Activated T-cell treated with anti-CD3 and anti-CD28 coated beads for 4 hours (primary cell): ENCODE results near the gene EHD1.
"Not testable (repeated sequence)": the region's sequence is repeated elsewhere in the genome, so short reads cannot be mapped to it uniquely, and the experiment has no call there.

ENCODE experiments used
- DNase-seq: peaks from one replicate; pipeline ENCODE4 v3.0.0-alpha.2; 2020

Gene EHD1

DNA sequence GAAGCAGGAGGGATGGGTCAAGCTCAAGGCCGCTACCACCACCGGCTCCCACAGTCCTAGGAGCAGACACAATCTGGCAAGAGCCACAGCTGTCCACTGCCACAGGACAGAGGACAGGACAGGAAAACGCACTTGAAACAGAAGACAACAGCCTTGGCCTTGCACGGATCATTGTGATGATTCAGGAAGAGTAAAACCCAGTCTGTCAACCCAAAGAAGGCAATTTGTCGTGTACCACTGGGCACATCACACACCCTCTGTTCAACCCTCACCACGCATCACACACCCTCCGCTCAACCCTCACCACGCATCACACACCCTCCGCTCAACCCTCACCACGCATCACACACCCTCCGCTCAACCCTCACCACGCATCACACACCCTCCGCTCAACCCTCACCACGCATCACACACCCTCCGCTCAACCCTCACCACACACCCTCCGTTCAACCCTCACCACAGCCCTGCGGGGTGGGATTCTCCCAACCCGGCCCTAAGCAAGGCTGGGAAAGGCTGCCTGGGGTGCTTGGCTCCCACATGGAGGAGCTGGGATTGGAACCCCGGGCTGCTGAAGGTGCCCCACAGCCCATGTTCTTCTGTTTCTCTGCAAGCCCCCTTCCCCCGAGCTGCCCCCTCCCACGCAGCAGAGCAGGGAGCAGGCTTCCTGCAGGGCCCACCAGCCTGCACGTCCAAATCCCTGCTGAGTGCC is 22.7 kb downstream of the EHD1 start:
- no peak for DNase-seq

DNA sequence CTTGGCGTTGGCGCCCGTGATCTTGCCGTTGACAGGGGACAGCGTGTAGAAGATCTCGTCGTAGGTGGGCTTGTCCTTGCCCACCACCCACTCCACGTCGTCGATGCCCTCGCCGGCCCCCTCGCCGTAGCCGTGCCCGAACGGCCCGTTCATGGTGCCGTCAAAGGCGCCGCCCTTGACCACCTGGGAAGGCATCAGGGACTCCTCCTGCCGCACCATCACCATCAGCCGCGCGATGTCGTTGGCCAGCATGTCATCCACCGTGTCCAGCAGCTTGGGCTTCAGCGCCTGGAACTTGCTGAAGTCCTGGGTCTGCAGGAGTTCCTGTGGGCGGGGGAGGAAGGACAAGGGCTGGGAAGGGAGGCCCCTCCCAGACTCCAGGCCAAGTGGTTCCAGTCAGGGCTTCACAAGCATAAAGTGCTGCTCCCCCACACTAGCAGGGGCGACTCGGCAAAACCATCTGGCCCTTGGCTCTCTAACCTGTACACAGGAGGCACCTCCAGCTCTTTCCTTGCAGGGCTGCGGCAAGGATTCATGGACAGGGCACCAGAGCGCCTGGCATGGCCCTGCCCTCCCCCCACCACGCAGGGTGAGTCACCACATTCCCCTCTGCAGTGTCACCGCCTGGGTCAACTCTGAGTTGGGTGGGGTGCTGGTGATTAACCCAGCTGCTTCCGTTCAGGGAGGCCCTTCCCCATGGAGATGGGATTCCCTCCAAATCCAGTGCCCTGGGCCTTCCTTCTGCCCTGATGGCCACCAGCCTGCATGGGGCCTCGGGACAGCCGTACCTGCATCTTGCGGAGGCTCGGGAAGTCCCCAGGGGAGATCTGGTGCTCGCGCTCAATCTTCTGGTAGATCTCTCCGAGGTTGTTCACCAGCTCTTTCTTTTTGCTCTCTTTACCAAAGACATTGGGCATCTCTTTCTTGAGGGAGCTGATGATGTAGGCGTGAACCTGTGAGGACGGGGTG is 23.6 kb downstream of the EHD1 start:
- no peak for DNase-seq

DNA sequence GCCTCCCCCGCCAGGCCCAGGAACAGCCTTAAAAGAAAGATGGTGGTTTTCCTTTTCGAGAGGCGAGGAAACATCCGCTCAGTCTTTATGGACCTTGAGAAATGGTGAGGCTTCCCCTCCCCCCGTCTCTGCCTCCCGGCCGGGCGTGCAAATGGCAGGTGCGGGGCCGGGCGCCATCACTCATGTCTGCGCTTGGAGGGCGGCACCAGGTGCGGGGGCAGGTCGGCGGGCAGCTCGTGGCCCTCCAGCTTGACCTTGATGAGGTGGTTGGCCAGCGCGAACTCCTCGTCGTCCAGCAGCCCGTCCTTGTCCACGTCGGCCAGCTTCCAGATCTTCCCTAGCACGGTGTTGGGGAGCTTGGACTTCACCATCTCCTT is 24.3 kb downstream of the EHD1 start:
- no peak for DNase-seq

DNA sequence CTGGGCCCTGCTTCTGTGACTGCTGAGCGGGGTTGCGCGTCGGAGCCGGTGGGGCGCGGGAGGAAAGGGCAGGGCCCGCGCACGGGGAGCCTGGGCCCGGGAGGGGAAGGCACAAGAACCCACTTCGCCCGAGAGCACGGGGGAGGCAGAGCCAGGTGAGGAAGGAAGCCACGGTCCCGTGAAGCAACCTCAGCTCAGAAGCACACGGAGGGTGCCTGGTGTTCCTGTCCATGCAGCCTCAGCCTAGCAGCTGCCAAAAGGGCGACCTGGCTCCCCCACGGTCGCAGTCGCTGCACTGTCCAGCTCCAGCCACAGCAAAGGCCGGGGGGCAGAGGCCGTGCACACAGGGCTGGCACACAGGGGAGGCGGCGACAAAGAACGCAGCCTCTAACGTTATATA is 24.7 kb downstream of the EHD1 start:
- no peak for DNase-seq

DNA sequence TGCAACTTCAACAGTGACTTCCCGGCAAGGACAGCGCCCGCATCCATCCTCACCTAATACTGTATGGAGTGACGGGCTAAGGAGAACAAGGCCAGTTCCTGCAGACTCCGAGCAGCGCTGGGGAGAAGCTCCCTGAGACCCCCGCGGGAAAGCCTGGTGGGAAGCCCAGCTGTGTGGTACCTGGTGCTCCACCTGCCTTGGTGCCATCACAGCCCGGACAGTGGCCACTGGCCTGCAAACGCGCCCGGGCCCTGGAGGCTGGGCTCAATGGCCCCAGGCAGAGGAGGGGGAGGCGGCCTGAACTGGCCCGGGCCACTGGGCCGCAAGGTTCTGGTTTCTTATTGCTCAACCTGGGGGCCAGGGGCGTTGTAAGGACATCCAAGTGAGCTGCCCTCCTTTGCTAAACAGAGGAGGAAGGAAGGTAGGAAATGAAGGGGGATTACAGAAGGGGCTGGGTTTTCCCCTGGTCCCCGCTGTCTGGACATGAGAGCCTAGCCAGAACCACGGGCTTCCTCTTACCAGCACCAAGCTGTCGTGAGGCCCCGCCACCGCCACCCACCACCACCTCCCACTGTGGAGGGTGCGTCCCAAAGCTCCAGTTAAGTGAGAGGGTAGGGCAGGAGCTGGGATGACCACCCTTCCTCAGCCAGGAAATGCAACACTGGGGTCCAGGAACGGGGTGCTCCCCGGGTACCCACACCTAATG is 25.5 kb downstream of the EHD1 start:
- DNase-seq, result no peak

DNA sequence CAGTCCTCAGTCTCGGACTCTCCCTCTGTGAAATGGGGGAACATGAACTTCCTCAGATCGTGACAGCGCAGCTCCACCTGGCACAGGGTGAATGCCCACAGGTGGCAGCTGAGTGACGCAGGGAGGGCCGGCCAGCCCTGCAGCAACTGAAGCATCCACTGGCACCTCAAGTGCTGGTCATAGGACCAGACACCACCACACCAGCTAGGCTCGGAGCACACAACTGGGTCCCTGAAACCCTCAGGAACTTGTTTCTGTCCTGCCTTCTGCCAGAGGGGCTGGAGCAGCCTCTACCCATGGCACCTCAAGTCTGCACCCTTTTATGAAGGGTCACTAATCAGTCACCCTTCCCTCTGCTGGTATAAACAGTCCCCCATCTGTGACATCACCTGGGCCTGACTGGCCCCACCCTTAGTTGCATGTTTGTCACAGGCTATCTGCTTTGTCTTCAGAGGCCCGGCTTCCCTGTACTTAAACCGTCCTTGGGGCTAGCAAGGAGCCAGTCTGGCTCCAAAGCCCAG is 26.5 kb downstream of the EHD1 start:
- no peak for DNase-seq

DNA sequence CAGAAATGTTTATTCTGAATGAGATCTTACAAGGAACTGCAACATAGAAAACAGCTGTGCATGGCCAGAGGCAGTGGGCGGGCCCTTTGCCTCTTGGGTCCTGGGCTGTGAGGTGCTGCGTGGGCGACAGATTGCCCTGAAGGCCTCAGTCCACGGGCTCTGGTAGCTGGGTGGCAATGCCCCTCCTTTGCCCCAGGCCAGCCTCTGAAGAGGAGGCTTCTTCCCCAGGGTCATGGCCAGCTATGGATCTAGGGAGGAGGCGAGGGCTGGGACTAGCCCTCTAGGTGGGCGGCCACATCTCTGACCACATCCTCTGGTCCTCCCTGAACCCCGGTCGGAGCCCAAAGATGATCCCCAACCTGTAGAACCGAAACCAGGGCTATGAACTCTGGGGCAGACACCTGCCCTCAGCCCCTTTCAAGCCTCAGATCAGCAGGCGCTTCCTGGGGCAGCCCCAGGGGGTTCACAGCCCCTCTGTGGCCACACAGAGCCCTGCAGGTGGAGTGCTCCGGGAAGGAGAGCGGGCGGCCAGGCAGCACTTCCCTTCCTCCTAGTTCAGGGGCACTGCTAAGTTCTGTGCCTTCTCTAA is 27.3 kb downstream of the EHD1 start:
- no peak for DNase-seq

DNA sequence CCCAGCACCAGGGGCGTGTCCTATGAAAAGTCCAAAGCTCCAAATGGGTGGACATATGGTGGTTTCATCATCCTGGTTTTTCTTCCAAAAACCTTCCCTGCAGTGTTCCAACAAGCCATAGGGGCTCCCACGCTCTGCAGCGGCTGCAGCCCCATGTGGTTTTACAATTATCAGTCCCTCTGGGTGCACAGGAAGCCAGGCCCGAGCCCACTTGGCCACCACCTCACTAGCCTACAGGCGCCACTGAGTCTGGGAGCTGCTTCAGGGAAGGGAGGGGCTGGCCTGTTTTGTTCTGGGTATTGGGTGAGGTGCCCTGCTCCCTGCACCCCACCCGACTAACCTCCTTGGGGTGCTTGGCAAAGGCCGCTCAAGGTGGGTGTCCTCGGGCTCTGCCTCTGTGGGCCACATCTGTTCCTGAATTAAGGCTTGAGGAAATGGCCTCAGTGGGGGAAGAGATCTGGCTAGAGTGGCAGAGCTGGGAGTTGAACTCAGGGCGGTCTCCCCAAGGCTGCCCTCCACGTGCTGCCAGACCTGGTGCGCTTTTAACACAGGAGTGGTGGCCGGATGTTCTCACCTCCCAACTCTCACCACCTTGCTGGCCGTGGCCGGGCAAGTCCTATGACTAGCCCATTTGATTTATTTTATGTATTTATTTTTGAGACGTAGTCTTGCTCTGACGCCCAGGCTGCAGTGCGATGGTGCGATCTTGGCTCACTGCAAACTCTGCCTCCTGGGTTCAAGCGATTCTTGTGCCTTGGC is 28.6 kb downstream of the EHD1 start:
- DNase-seq, result no peak

DNA sequence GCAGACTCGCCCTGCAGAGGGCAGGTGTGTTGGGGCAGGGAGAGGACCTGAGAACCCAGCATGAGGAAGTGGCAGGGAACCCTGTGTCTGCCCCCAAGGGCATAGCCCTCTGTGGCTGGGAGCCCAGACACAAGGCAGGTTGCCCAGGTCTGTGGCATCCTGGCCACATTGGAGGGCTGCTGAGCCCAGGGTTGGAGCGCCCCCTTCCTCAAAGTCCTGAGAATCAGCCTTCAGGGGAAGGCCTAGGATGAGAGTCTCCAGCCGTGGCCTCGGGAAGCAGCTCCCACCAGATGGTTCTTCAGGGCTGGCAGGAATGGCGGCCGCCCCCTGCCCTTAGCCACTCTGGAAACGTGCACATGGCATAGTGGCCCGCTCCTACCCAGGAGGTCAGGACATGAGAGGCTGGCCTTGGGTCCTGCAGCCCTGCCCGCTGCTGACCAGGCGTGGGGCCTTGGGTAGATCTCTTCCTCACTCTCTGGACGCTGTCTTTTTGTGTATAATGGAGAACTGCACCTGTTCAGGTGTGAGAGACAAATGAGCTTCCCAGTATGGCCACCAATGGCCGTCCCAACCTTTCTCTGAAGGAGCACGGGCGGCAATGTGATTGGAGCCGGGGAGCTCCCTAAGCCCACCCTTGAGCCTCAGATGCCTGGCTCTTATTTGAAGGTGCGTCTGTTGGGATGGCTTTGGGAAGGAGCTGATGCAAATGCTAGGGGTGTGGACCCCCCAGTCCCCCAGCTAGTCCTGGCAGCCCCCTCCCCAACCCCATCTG is 29.4 kb downstream of the EHD1 start:
- DNase-seq, result no peak

DNA sequence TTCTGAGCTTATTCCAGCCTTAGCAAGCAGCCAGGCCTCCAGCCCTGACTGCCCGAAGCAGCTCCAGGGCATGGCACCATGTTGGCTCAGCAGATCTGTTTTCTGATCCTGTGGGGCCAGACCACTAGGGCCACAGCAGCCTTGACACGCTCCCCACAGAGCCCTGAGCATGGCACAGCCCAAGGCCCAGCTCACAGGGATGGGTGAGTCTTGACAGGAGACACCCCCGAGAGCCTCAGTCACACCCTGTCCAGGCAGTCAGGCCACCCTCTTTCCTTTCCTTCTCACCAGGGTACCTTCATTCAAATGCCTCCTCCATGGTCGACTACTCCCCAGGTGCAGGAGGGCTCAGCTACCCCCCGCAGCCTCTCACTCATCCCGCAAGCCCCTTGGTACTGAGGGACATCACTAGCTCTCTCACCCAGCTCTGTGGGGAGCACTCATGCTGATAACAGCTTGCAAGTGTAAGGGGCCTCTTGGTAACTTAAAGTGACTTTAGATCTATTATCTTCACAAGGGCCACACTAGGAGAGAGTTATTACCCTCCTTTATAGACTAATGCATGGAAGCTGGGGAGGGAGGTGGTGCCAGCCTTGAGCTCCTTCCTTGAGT is 30.1 kb downstream of the EHD1 start:
- no peak for DNase-seq

DNA sequence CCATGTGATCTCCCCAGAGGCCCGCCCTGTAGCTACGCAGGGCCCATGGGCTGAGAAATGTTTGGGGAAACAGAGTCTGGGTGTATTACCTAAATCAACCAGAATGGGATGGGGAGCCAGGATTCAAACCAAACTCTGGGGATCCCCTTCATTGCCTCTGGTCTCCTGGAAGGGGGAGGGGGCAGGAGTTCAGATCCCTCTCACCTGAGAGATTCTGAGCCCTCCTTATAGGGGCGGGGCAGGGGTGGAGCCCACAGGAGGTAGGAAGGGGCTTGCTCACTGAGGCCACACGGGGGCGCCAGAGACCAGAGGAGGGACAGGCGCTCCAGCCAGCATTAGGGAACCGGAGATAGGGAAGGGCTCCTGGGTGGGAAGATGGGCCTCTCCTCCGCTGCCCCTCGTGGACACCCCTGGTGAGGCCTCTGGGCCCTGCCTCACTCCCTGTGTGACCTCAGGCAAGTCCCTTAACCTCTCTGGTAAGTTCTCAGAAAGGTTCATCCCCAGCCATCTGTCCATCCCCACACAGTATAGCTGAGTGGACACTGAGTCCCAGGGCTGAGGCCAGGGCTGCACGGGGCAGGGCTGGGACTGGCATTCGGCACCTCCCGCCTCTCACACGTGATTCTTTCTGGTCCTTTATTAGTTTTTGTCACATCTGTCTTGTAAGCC is 31.3 kb downstream of the EHD1 start:
- DNase-seq, result peak; percentile 92

DNA sequence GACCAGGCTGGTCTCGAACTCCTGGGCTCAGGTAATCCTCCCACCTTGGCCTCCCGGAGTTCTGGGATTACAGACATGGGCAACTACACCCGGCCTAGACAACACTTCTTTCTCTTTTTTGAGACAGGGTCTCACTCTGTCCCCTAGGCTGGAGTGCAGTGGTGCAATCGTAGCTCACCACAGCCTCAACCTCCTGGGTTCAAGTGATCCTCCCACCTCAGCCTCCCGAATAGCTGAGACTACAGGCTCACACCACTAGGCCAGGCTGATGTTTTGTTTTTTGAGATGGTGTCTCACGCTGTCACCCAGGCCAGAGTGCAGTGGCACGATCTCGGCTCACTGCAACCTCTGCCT is 32.7 kb downstream of the EHD1 start:
- not testable (repeated sequence) for DNase-seq

DNA sequence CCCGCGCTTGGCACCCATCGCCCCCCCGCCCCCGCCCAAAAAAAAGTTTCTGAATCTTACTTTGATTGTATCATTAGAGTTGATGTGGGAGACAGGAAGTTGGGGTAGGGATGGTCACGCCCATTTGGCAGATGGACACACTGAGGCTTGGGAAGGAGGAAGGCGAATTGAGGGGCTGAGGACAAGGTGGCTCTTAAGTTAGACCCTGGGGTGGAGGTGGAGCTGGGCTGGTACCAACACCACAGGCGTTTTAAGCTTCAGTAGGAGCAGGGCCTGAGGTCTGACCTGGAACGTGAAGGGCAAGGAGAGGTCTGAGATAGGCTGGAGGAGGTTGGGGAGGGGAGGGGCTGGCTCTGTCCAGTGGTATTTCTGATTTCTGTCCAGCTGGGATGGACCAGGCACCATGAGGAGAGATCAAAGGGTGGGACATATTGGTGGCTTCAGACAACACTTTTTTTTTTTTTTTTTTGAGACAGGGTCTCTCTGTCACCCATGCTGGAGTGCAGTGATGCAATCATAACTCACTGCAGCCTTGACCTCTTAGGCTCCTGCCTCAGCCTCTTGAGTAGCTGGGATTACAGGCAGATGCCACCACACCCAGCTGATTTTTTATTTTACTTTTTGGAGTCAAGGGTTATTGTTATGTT is 33.2 kb downstream of the EHD1 start:
- DNase-seq, result no peak

DNA sequence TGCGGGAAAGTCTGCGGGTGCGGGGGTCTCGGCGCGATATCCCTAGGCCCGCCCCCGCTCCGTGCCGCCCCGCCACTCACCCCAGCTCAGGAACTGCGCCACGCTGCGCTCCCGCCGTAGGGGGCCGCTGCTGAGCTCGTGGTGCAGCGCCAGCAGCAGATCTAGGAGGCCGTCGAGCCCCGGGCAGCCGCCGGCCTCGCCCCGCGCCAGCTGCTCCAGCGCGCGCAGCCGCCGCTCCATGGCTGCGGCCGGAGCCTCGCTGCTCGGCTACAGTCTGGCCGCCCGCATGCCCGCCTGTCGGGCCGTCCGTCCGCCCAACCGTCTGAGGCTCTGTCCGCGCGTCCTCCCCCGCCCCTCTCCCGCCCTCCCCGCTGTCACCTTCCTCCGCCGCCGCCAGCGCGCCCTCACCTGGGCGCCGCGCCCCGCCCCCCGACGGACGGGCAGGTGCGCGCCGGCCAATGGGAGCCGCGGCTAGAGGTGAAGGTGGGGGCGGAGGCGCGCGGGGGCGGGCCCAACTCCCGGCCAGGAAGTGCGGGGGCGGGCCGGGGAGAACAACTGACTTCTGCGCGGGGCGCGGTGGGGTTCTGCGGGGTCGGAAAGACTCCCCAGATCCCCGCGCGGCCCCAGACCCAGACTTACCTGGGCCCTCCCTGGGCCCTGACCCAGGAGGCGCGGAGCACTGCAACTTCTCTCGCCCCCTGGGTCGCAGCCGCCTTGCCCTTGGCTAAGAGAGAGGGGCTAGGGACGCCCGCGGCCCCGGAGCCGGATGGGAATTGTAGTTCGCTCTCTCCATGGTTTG is 33.9 kb downstream of the EHD1 start, which contains the start of gene CDC42BPG:
CDC42BPG (minus strand) TSS at position 324 of the 799 bp plus-strand sequence; CDS start at position 240, 84 bp downstream.
- DNase-seq, result no peak

DNA sequence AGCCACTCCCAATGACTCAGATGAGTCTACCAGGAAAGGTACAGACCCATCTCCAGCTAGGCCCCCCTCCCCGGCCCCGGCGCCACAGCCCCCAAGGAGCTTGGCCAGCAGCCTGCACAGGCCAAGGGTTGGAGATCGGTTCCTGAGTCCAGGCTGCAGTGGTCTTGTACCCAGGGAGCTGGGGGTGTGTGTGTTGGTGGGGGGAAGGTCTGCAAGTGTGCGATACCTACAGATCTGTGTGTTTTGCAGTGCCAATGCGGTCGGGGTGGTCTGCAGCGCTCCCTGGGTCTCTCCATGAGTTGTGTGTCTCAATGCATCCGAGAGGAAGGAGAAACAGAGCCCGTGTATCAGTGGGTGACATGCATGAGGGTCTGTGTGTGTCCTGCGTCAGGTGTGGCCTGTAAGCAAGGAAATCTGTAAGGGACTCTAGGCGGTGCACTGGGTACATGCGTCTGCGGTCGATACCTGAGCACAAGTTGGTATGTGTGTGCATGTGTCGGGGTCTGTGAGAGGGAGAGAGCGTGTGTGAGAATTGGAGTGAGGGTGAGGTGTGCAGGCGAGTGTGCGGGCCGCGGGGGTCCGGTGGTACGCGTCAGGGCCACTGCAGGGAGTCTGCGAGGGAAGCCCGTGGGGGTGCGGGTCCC is 34.6 kb downstream of the EHD1 start:
- no peak for DNase-seq

DNA sequence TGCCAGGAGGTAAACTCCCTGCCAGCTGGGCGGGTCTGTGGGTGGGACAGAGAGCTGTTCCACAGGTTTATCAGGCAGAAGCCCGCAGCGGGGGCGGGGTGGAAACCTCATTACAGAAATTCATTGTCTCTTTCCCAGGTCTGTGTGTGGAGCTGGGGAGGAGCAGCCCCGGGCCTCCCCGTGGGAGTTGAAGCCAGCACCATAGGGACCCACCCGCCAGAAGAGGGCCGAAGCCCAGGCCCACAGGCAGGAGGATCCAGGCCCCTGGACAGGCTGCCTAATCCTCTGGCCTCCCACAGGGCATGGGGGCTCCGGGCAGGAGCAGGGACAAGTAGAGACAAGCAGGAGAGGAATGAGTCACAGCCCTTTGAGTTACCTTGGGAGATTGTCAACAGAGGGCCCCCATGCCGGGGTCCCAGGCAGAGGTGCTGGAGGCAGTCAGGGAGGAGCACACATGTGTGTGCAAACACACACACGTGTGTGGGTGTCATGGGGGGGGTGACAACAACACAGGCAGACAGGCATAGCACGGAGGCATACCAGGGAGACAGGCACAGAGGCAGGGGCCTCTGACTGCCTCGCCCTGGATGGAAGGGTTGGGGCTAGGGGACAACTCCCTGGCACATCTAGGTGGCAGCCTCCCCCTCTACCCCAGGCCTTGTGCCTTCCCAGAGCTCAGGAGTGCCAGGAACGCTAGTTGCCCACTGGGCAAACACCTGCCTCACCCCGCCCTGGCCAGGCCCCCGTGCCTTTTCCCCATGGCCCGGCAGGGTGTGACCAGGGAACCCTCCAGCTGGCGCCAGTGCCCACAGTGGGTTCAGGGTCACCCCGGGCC is 35.4 kb downstream of the EHD1 start:
- no peak for DNase-seq

DNA sequence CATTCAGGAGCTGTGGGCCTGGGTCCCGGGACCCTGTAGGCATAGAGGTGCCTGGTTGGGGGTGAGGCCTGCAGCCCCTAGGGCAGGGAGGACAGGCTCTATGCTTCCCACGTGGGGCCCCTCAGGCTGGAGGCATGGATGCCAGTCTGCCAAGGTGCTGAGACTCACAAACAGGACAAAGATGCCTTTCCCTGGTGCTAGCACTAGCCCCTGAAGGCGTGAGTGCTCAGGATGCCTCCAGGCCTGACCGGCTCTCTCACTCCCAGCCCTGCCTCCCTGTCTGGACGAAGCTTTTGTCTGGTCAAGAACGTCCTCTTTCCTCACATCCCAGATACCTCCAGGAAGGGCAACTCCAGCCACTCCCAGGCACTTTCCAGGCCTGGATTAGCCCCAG is 36.1 kb downstream of the EHD1 start:
- DNase-seq, result no peak
